NCI-H187 (cell line): ENCODE results near the gene EPB41.
"Not testable (repeated sequence)": the region's sequence is repeated elsewhere in the genome, so short reads cannot be mapped to it uniquely, and the experiment has no call there.

ENCODE experiments used
- DNase-seq, 2 experiments: peaks; one replicate each; lab custom pipeline; 2025; lab: John Stamatoyannopoulos, UW

The EPB41 gene

GRCh38 chr1:29133861-29134694, 219.7 kb downstream of the EPB41 start:
- no peak for DNase-seq

GRCh38 chr1:29134695-29135028, 220.3 kb downstream of the EPB41 start:
- DNase-seq = no peak

DNA sequence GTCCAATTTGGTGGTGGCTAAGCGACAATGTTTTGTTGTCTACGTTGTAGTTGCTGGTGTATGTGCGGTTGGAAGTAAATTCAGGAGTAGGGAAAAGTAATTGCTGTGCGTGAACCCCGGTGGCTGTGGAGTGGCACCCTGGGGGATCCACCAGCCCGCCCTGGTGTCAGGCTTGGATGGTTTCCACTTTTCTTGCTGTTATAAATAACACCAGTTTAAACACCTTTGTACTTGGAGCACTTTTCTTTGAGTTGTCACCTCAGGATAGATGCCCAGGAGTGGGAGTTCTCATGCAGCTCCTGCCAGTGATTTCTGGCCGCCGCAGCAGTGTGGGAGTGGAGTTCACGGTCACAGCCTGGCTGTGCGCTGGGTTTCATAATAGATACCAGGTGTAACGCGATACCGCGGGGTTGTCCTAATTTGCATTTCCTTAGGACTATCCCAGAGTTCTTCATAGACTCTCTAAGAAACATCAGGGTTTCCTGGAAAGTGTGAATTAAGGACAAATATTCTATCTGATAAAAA, 222.1 kb downstream of the EPB41 start:
- no peak for DNase-seq

GRCh38 chr1:29142714-29143113, 228.3 kb downstream of the EPB41 start:
- no peak for DNase-seq

DNA sequence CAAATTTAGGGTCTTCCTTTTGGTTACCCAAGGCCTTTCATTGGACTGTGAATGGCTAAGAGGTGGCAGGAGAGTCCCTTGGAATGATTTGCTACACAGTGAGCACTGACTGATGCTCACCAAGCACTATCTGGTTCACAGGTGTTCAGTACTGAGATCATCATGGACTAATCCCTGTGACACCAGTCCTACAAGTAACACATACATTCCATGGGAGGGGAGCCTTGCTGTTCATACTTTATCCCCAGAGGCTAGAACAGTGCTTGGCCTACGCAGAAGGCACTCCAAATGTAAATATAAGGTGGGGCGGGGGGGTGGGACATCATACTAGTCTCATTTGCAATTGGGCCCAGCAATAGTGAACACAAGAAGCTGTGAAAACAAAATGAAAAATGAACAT, 229.8 kb downstream of the EPB41 start:
- DNase-seq = no peak

DNA sequence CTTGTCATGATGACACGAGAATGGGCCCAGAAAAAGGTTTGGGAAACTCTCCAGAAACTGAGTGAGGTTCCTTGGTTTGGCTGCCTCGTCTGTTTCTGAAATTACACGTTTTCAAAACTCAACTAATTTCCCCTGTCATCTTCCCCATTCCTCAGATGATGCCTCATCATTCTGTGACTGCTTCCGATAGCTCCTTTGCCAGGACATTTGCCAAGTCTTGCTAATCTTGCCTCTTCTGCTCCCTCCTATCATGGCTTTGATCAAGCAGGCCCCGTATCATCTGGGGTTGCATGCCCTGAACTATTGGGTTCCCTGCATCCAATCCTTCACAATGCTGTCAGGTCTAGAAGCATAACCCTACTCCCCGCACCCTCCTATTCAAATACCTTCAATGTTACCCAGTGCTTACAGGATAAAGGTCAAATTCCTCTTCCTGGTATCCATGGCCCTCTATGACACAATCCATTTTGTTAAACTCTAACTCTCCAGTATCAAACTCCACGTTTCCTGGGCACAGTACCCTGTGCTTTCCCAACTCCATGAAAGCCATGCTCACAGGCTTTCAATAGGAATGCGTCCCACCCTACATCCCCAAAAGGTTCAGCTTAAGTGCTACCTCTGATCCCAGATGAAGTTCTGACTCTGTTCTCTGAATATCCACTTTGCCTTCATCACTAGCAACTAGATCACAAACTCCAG, 231.5 kb downstream of the EPB41 start:
- DNase-seq = no peak

DNA sequence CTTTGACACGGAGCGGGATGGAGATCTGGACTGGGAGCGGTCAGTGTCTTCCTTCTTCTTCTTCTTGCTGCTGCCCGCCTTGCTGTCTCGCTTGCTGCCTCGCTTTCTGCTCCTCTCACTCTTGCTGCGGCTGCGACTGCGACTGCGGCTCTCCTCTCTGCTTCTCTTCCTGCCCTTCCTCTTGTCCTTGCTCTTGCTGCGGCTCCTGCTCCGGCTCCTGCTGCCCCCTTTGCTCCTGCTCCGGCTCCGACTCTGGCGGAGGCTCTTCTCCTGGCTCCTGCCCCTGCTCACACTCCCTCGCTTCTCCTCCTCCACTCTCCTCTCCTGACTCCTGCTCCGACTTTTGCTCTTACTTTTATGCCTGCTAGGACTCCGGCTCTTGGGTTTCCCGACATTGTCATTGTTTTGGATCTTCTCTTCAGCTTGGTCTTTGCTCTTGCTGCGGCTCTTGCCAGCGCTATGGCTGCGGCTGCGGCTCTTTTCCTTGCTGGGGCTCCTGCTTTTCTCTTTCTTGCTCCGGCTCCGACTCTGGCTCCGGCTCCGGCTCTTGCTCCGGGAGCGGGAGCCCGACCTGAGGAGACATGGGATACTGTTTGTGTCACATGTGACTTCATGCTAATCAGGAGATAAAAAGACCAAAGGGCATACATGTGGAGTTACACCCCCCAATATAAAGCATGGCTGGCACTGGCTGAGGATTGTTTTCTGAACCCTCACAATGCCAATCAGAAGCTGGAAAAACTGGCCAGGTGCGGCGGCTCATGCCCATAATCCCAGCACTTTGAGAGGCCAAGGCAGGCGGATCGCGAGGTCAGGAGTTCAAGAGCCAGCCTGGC, 234.5 kb downstream of the EPB41 start:
- DNase-seq = no peak

DNA sequence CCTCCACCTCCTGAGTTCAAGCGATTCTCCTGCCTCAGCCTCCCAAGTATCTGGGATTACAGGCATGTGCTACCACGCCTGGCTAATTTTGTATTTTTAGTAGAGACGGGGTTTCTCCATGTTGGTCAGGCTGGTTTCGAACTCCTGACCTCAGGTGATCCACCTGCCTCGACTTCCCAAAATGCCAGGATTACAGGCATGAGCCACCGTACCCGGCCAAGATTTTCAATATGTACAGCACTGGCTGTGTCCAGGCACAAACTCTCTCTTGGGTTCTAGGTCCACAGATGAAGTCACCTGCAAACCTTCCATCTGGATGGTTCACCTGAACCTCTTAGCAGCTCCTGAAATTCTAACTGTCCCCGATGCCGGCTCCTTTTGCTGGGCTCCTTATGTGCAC, 236.0 kb downstream of the EPB41 start:
- DNase-seq = not testable (repeated sequence)

- no peak for DNase-seq
Measured at GRCh38 chr1:29152046-29152805, 237.9 kb downstream of the EPB41 start.

DNA sequence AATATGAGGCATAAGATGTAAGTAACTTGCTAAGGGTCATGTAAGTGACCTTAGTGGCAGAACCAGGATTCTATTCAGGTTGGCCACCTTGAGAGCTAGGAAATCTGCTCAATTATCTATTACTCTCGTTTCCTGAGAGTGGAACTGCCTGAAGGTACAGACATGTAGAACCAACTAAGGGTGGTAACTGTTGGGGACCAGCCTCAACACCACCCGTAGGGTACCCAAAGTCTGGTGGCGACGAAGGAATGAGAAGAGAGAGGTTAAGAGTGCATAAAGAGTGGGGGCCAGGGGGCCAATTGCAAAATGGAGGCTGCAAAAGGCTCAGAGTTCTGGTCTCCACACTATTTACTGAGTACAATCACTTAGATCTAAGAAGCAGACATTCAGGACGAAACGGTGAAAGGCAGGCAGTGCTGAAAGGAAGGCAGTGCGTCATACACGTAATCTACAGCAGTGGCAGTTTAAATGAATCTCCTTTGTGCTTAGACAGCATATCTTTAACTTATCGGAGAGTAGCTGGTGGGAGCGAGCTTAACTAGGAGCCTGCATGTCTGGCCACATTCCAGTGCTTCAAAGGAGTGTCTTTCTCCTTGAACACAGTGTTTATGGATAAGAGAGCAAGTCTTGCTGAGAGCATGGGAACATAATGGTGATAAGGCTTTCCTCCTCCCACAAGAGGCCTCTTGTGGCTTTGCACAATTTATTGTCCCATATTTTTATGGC, 242.3 kb downstream of the EPB41 start:
- no peak for DNase-seq

GRCh38 chr1:29157269-29157601, 242.9 kb downstream of the EPB41 start:
- no peak for DNase-seq

DNA sequence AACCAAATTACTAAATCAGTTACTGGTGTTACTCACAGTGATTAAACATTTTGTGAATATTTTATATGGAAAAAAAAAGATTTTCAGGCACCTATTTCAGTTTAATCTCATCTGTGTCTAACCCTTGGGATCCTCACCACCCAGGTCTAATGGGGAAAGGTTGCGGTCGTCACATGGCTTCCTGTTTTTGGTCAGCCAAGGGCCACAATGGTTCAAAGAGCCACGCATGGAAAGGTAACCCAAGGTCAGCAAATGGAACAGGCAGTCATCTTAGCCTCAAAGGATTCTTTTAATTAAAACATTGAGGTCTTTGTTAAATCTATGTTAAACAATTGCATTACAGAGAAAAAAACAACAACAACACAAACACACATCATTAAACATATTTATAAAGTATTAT, 245.4 kb downstream of the EPB41 start:
- no peak for DNase-seq

GRCh38 chr1:29162025-29162424, 247.7 kb downstream of the EPB41 start:
- DNase-seq = no peak

DNA sequence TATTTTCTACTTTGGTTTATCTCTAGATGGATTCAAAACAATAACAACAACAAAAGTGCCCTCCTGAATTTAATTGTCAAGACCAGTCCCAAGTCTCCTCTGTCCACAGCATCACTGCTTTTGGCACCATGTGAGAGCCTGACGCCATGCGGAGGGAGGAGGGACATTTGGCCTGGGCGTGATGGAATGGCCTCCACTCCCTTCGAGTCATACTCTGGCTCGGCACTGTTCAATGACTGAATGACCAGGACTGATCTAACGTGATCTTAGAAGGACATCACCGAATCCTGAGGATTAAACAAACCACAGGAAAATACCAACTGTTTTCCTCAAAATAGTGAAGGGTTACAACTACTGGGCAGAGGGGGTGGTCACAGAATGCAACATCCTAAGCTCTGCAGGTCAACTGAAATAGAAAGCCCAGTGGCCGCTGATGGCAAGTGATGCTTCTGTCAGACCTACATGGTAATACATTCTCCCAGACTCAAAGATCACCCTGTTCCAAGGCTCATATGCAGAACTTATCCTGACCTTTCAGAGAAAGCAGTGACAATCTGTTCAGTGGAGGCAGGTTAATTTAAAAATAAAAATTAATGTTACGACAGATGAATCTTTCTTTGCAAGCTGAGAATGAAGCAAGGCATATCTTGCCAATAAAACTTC, 248.2 kb downstream of the EPB41 start:
- no peak for DNase-seq

DNA sequence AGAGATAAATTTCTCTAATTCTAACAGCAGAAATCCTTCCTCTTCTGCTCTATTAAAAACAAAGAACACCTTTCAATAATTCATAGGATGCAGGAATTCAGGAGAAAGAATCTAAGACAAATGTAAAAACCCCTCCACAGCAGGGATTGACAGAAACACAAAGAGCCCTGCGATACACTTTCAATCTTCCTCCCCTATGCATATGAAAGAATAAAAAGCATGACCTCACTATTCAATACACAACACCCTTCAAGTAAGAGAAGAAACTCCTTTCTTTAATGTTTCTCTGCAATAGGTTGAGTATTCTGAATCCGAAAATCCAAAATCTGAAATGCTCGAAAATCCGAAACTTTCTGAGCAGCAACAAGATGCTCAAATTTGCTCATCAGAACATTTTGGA, 250.2 kb downstream of the EPB41 start:
- no peak for DNase-seq

- DNase-seq = no peak
Measured at GRCh38 chr1:29166291-29166878, 252.0 kb downstream of the EPB41 start.

DNA sequence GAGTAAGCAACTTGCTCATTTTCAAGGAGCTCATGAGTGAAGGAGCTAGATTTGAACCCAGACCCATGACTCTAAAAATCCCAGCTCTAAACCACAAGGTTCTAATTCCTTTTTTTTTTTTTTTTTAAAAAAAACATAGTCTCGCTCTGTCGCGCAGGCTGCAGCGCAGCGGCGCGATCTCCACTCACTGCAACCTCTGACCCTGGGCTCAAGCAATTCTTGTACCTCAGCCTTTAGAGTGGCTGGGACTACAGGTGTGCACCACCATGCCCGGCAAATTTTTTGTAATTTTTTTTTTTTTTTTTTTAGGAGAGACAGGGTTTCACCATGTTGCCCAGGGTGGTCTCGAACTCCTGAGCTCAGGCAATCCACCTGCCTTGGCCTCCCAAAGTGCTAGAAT, 253.5 kb downstream of the EPB41 start:
- no peak for DNase-seq
